ENCODE data around the gene ING1.
"Not testable (repeated sequence)": the region's sequence is repeated elsewhere in the genome, so short reads cannot be mapped to it uniquely, and the experiment has no call there.

The ING1 gene

GRCh38 chr13:110689711-110690110, 23.8 kb upstream of the ING1 start:
- POLR2A ChIA-PET: no interaction called here
- TF ChIP-seq CTCF (IDR thresholded peaks at IDR 0.05; ENCODE audit: control extremely low read depth, extremely low read depth, low read depth, missing control alignments): no peak
- DNase-seq (ENCODE audit: extremely low spot score): no peak
- CTCF ChIA-PET: interaction anchor here (0.9 to 2.2 kb wide), 3 partner anchors 10 to 20 kb away, joined by 3 to 7 read pairs (median 3); no protein-coding TSS in a partner anchor

- no peak for DNase-seq (ENCODE audit: extremely low spot score)
- ChIA-PET POLR2A (no interaction called here), CTCF (interaction anchor here (1.2 to 2.2 kb wide), 2 partner anchors 11 to 21 kb away, joined by 3 to 7 read pairs; no protein-coding TSS in a partner anchor)
- no peak for TF ChIP-seq CTCF (IDR thresholded peaks at IDR 0.05; ENCODE audit: control extremely low read depth, extremely low read depth, low read depth, missing control alignments)
These were observed 23.0 kb upstream of the ING1 start for GRCh38 chr13:110690516-110690915.

- POLR2A ChIA-PET; CTCF ChIA-PET; DNase-seq (ENCODE audit: extremely low spot score): not testable (repeated sequence)
These were observed 17.7 kb upstream of the ING1 start for GRCh38 chr13:110695774-110696173.

GRCh38 chr13:110696776-110697175, 16.7 kb upstream of the ING1 start:
- TF ChIP-seq CTCF (IDR thresholded peaks at IDR 0.05; ENCODE audit: control extremely low read depth, extremely low read depth, low read depth, missing control alignments): no peak
- DNase-seq (ENCODE audit: extremely low spot score): no peak
- ChIA-PET CTCF (no interaction called here), POLR2A (no interaction called here)

GRCh38 chr13:110697842-110698241, 15.7 kb upstream of the ING1 start:
- ChIA-PET CTCF (interaction anchor here (1.1 kb wide), 1 partner anchor 14 kb away, joined by 3 read pairs; no protein-coding TSS in a partner anchor), POLR2A (no interaction called here)
- TF ChIP-seq CTCF (IDR thresholded peaks at IDR 0.05; ENCODE audit: control extremely low read depth, extremely low read depth, low read depth, missing control alignments): no peak
- no peak for DNase-seq (ENCODE audit: extremely low spot score)

- POLR2A ChIA-PET: interaction anchor here (0.7 kb wide), 1 partner anchor 17 kb away, joined by 6 read pairs; no protein-coding TSS in a partner anchor
- CTCF ChIA-PET: no interaction called here
- no peak for DNase-seq (ENCODE audit: extremely low spot score)
- TF ChIP-seq CTCF (IDR thresholded peaks at IDR 0.05; ENCODE audit: control extremely low read depth, extremely low read depth, low read depth, missing control alignments): no peak
These were observed 14.8 kb upstream of the ING1 start for GRCh38 chr13:110698689-110699088.

- TF ChIP-seq CTCF (IDR thresholded peaks at IDR 0.05; ENCODE audit: control extremely low read depth, extremely low read depth, low read depth, missing control alignments): no peak
- DNase-seq (ENCODE audit: extremely low spot score): no peak
- ChIA-PET CTCF (no interaction called here), POLR2A (no interaction called here)
These were observed 14.1 kb upstream of the ING1 start for GRCh38 chr13:110699148-110700145.
